HG02884 (cell line): ENCODE data around the gene NFKBIE.
"Not testable (repeated sequence)": the region's sequence is repeated elsewhere in the genome, so short reads cannot be mapped to it uniquely, and the experiment has no call there.

Source experiments
- ATAC-seq: cut with Tn5 transposase; IDR thresholded peaks from one replicate; pipeline ENCODE4 v1.9.1; 2021; ENCODE audit warnings: mild to moderate bottlenecking, moderate library complexity; ENCODE audit not compliant: unreplicated experiment

Gene NFKBIE

GRCh38 chr6:44246663-44247337 is 18.6 kb downstream of the NFKBIE start, which contains the start of gene HSP90AB1:
TSS of gene HSP90AB1 (plus strand) at chr6:44247101. CDS start at chr6:44248630, 1,529 bp downstream.
- peak; percentile 65 for ATAC-seq

GRCh38 chr6:44245912-44246662 is 19.3 kb downstream of the NFKBIE start:
- peak; percentile 44 for ATAC-seq

GRCh38 chr6:44245391-44245911 is 19.9 kb downstream of the NFKBIE start:
- no peak for ATAC-seq

GRCh38 chr6:44243345-44243744 is 22.0 kb downstream of the NFKBIE start:
- ATAC-seq: no peak

GRCh38 chr6:44238687-44239350 is 26.5 kb downstream of the NFKBIE start:
- no peak for ATAC-seq

GRCh38 chr6:44237813-44238433 is 27.4 kb downstream of the NFKBIE start:
- ATAC-seq: peak; percentile 71

- ATAC-seq: peak; percentile 47
Observed at GRCh38 chr6:44237021-44237812, 28.1 kb downstream of the NFKBIE start.

- ATAC-seq: no peak
Observed at GRCh38 chr6:44235891-44236516, 29.3 kb downstream of the NFKBIE start.

- ATAC-seq: no peak
Observed at GRCh38 chr6:44235269-44235668, 30.1 kb downstream of the NFKBIE start.

- ATAC-seq: no peak
Observed at GRCh38 chr6:44234101-44235025, 31.0 kb downstream of the NFKBIE start.

GRCh38 chr6:44233567-44234100 is 31.7 kb downstream of the NFKBIE start:
- ATAC-seq: no peak

GRCh38 chr6:44232676-44233566 is 32.4 kb downstream of the NFKBIE start:
- ATAC-seq: no peak

GRCh38 chr6:44231426-44231825 is 33.9 kb downstream of the NFKBIE start:
- not testable (repeated sequence) for ATAC-seq

GRCh38 chr6:44230034-44230675 is 35.2 kb downstream of the NFKBIE start:
- no peak for ATAC-seq

GRCh38 chr6:44229376-44230033 is 35.8 kb downstream of the NFKBIE start:
- no peak for ATAC-seq

- ATAC-seq: no peak
Observed at GRCh38 chr6:44228836-44229235, 36.5 kb downstream of the NFKBIE start.
